ENCODE data around the gene PCNX3. TPM values are rescaled to one million over a fixed set of nuclear protein-coding genes. Genes with fewer than 3 reads are reported as not detected.
A peak's percentile ranks its signal among the peaks of the same experiment; 100 is the strongest.

The PCNX3 gene
- total RNA-seq, 1 donor from 2014 or later, result 61.8 TPM

GRCh38 chr11:65588199-65589054 lies 27.1 kb upstream of the PCNX3 start:
- DNase-seq (ENCODE audit: low spot score in 2 of 2, unreplicated experiment in 2 of 2), result no peak
- no peak overlapping the region for H3K4me3 Mint-ChIP-seq

GRCh38 chr11:65589444-65590239 lies 25.9 kb upstream of the PCNX3 start:
- peaks cover 14% of the 10 kb centered on the region for H3K4me1 Mint-ChIP-seq
- DNase-seq (ENCODE audit: low spot score in 2 of 2, unreplicated experiment in 2 of 2), result no peak
- TF ChIP-seq CTCF (IDR thresholded peaks at IDR 0.05; ENCODE audit: unreplicated experiment), result no peak
- H3K9me3 Mint-ChIP-seq, result no peaks in the 10 kb centered on the region
- no peak overlapping the region for H3K4me3 Mint-ChIP-seq
- H3K27ac Mint-ChIP-seq, result no peak overlapping the region
- peaks cover 4% of the 10 kb centered on the region for H3K36me3 Mint-ChIP-seq
- peaks cover 22% of the 10 kb centered on the region for H3K27me3 Mint-ChIP-seq (ENCODE audit: low read depth)

More at GRCh38 chr11:65588199-65589054, 27.1 kb upstream of the PCNX3 start:
- Mint-ChIP-seq H3K27me3 (ENCODE audit: low read depth) (peaks cover 26% of the 10 kb centered on the region), H3K9me3 (no peaks in the 10 kb centered on the region), H3K27ac (no peak overlapping the region), H3K36me3 (peaks cover 4% of the 10 kb centered on the region), H3K4me1 (peaks cover 14% of the 10 kb centered on the region)
- peak; percentile 41 for TF ChIP-seq CTCF (IDR thresholded peaks at IDR 0.05; ENCODE audit: unreplicated experiment)

GRCh38 chr11:65590240-65590738 lies 25.3 kb upstream of the PCNX3 start:
- H3K27me3 Mint-ChIP-seq (ENCODE audit: low read depth), result peaks cover 22% of the 10 kb centered on the region

GRCh38 chr11:65591939-65592857 lies 23.4 kb upstream of the PCNX3 start:
- H3K9me3 Mint-ChIP-seq, result no peaks in the 10 kb centered on the region
- peak overlapping the region; percentile 51 for H3K4me3 Mint-ChIP-seq
- no peak overlapping the region for H3K27ac Mint-ChIP-seq
- TF ChIP-seq CTCF (IDR thresholded peaks at IDR 0.05; ENCODE audit: unreplicated experiment), result peak; percentile 23
- peaks cover 14% of the 10 kb centered on the region for H3K4me1 Mint-ChIP-seq
- peaks cover 4% of the 10 kb centered on the region for H3K36me3 Mint-ChIP-seq
- peaks cover 22% of the 10 kb centered on the region for H3K27me3 Mint-ChIP-seq (ENCODE audit: low read depth)
- no peak for DNase-seq (ENCODE audit: low spot score in 2 of 2, unreplicated experiment in 2 of 2)

More at GRCh38 chr11:65590240-65590738, 25.3 kb upstream of the PCNX3 start:
- H3K27ac Mint-ChIP-seq, result no peak overlapping the region
- TF ChIP-seq CTCF (IDR thresholded peaks at IDR 0.05; ENCODE audit: unreplicated experiment), result no peak
- H3K36me3 Mint-ChIP-seq, result peaks cover 4% of the 10 kb centered on the region
- H3K9me3 Mint-ChIP-seq, result no peaks in the 10 kb centered on the region
- H3K4me1 Mint-ChIP-seq, result peaks cover 14% of the 10 kb centered on the region
- no peak overlapping the region for H3K4me3 Mint-ChIP-seq
- no peak for DNase-seq (ENCODE audit: low spot score in 2 of 2, unreplicated experiment in 2 of 2)

All from mesothelial cell of epicardium (in vitro differentiated cells).